OCI-LY7 (cell line): ENCODE results near the gene PLVAP. TPM values are rescaled to one million over a fixed set of nuclear protein-coding genes. Genes with fewer than 3 reads are reported as not detected.

Source experiments
- BruUV-seq: library from RNA; stranded (reverse); fragments of 400-500 nt; replicated peaks from 2 replicates; lab custom pipeline; 2021; lab: Mats Ljungman, UMichigan
- CTCF ChIA-PET: fragments of 300-600 bp; sonication (Branson Sonifier 250); formaldehyde crosslinking; loops from one replicate; lab custom pipeline; 2022; ENCODE audit warnings: antibody characterized with exemption; ENCODE audit not compliant: unreplicated experiment; lab: Charles Lee
- POLR2A ChIA-PET: fragments of 300-600 bp; sonication (Branson Sonifier 250); formaldehyde crosslinking; loops from one replicate; lab custom pipeline; 2022; ENCODE audit warnings: antibody characterized with exemption; lab: Charles Lee
- DNase-seq: peaks from one replicate; pipeline ENCODE4 v3.0.0-alpha.2; 2015; ENCODE audit warnings: low spot score
- H2AFZ ChIP-seq: fragments of 200-600 bp; sonication (generic), shearing (Covaris generic); 2 replicates; pipeline ENCODE4 v1.6.1; 2014; ENCODE audit warnings: mild to moderate bottlenecking, antibody characterized with exemption, low read length, moderate library complexity
- H3K27ac ChIP-seq: fragments of 200-600 bp; sonication (generic); 2 replicates; pipeline ENCODE4 v1.5.1; 2014; ENCODE audit warnings: mixed run types, low read depth, mild to moderate bottlenecking, moderate library complexity, low read length, inconsistent platforms; ENCODE audit not compliant: poor library complexity, severe bottlenecking
- H3K36me3 ChIP-seq: fragments of 200-600 bp; sonication (generic); 2 replicates; pipeline ENCODE4 v1.6.1; 2014; ENCODE audit warnings: mild to moderate bottlenecking, antibody characterized with exemption, low read length, moderate library complexity, mixed read lengths; ENCODE audit not compliant: insufficient read depth
- H3K4me1 ChIP-seq: fragments of 200-600 bp; sonication (generic); 2 replicates; pipeline ENCODE4 v1.5.1; 2014; ENCODE audit warnings: mild to moderate bottlenecking, low read length; ENCODE audit not compliant: insufficient read depth, poor library complexity, severe bottlenecking
- H3K4me2 ChIP-seq: fragments of 200-600 bp; sonication (generic); 2 replicates; pipeline ENCODE4 v1.6.1; 2014; ENCODE audit warnings: mild to moderate bottlenecking, low read length
- H3K4me3 ChIP-seq: fragments of 200-600 bp; sonication (generic); 2 replicates; pipeline ENCODE4 v1.5.1; 2014; ENCODE audit warnings: mild to moderate bottlenecking, low read depth, low read length; ENCODE audit not compliant: poor library complexity, severe bottlenecking
- H3K79me2 ChIP-seq: fragments of 200-600 bp; sonication (generic); 2 replicates; pipeline ENCODE4 v1.6.1; 2016; ENCODE audit warnings: low read depth, mild to moderate bottlenecking, low read length, moderate library complexity, mixed read lengths; ENCODE audit not compliant: insufficient read depth
- H3K9me2 ChIP-seq: fragments of 200-600 bp; sonication (generic); 2 replicates; pipeline ENCODE4 v1.6.1; 2016; ENCODE audit warnings: mild to moderate bottlenecking, low read length, mixed read lengths; ENCODE audit not compliant: insufficient read depth
- H3K9me3 ChIP-seq: fragments of 200-600 bp; sonication (generic); 2 replicates; pipeline ENCODE4 v1.6.1; 2014; ENCODE audit warnings: mild to moderate bottlenecking, mixed run types, low read length, mixed read lengths
- H4K20me1 ChIP-seq: fragments of 200-600 bp; sonication (generic); 2 replicates; pipeline ENCODE4 v1.6.1; 2014; ENCODE audit warnings: mild to moderate bottlenecking, antibody characterized with exemption, low read length, moderate library complexity, mixed read lengths; ENCODE audit not compliant: insufficient read depth
- CTCF ChIP-seq: fragments of 200-600 bp; sonication (generic); conservative IDR thresholded peaks from 2 replicates; pipeline ENCODE4 v1.5.1; 2014; ENCODE audit warnings: mild to moderate bottlenecking, antibody characterized with exemption, low read length, moderate library complexity, mixed read lengths
- EZH2phosphoT487 ChIP-seq: fragments of 200-600 bp; sonication (generic); IDR thresholded peaks from 2 replicates; pipeline ENCODE4 v1.6.1; 2018; ENCODE audit warnings: low read depth, borderline replicate concordance, mild to moderate bottlenecking, mixed run types, antibody characterized with exemption, low read length, moderate library complexity, mixed read lengths
- intact Hi-C: fragments of 100-400 bp; cut with micrococcal nuclease; formaldehyde crosslinking; loops from one replicate; pipeline ENCODE4 v1.10.0; 2022; ENCODE audit not compliant: unreplicated experiment
- total RNA-seq, 2 experiments: library from RNA; depleted of rRNA in 1 of 2; stranded (reverse); fragments of >200 nt in 1 of 2; shearing (Covaris generic) in 1 of 2; gene quantifications; 2 replicates each; pipeline ENCODE4 v1.2.3, GENCODE V29; 2014 to 2022

Gene PLVAP
- total RNA-seq, 2 experiments from 2014 or later: 0.16 to 1.5 TPM

- Histone ChIP-seq H3K27ac (no peak overlapping the region), H3K4me2 (peak overlapping the region; percentile 71), H4K20me1 (peaks cover 7% of the 10 kb centered on the region; the same call in 1 of the 2 replicates), H3K4me3 (peak overlapping the region; percentile 83), H3K9me3 (no peaks in the 10 kb centered on the region), H3K36me3 (peaks cover 44% of the 10 kb centered on the region), H2AFZ (no peak overlapping the region), H3K4me1 (peaks cover 26% of the 10 kb centered on the region), H3K79me2 (peaks cover 12% of the 10 kb centered on the region; the same call in 1 of the 2 replicates), H3K9me2 (no peaks in the 10 kb centered on the region)
- POLR2A ChIA-PET: interaction anchor here (0.6 to 1.2 kb wide), 3 partner anchors 12 to 80 kb away, joined by 3 read pairs; partner anchors contain the start of gene MVB12A
- DNase-seq: peak; percentile 71
- no peak for TF ChIP-seq EZH2phosphoT487
- no peak for TF ChIP-seq CTCF
- CTCF ChIA-PET: no interaction called here
- no TSS peak for BruUV-seq
- intact Hi-C loops: no loop called here
Measured at GRCh38 chr19:17339088-17339741, 37.9 kb downstream of the PLVAP start.

- Histone ChIP-seq H3K79me2 (peaks cover 12% of the 10 kb centered on the region; the same call in 1 of the 2 replicates), H3K4me3 (peak overlapping the region; percentile 83), H4K20me1 (peaks cover 7% of the 10 kb centered on the region; the same call in 1 of the 2 replicates), H3K9me2 (no peaks in the 10 kb centered on the region), H3K4me1 (peaks cover 32% of the 10 kb centered on the region), H3K27ac (peak overlapping the region; percentile 88), H3K9me3 (no peaks in the 10 kb centered on the region), H2AFZ (no peak overlapping the region; the same call in 1 of the 2 replicates), H3K4me2 (peak overlapping the region; percentile 71), H3K36me3 (peaks cover 39% of the 10 kb centered on the region)
- no TSS peak for BruUV-seq
- intact Hi-C loops: no loop called here
- CTCF ChIA-PET: no interaction called here
- POLR2A ChIA-PET: interaction anchor here (0.6 to 1.2 kb wide), 3 partner anchors 19 to 81 kb away, joined by 3 read pairs; partner anchors contain the start of gene MVB12A
- no peak for DNase-seq
- TF ChIP-seq CTCF (no peak), EZH2phosphoT487 (no peak)
Measured at GRCh38 chr19:17338433-17339078, 38.6 kb downstream of the PLVAP start.
